SH-SY5Y (cell line): ENCODE results near the gene TYMP.

Experiments used
- GATA2 ChIP-seq: IDR thresholded peaks from 2 replicates; pipeline ENCODE4 v1.6.1; 2011; ENCODE audit warnings: mild to moderate bottlenecking, low read depth, low read length
- GATA3 ChIP-seq: IDR thresholded peaks from 2 replicates; pipeline ENCODE4 v1.6.1; 2011; ENCODE audit warnings: low read depth, mild to moderate bottlenecking, low read length, moderate library complexity

GRCh38 chr22:50502628-50503474, 27.0 kb downstream of the TYMP start:
- TF ChIP-seq GATA2 (no peak), GATA3 (no peak)
